ENCODE results near the gene MICU2. TPM values are rescaled to one million over a fixed set of nuclear protein-coding genes. Genes with fewer than 3 reads are reported as not detected.
"Not testable (repeated sequence)": the region's sequence is repeated elsewhere in the genome, so short reads cannot be mapped to it uniquely, and the experiment has no call there.

The MICU2 gene
- total and polyA plus RNA-seq, 12 donors: 46.7 to 65.5 (median 59.5) TPM

GRCh38 chr13:21596722-21597121, 7.2 kb downstream of the MICU2 start:
- DNase-seq: no peak

GRCh38 chr13:21595546-21595822, 8.5 kb downstream of the MICU2 start:
- DNase-seq (no peak), ATAC-seq (peak in 2 of 8 donors; percentile 29 to 59)
- intact Hi-C loops (cut with DNase I): no loop called here
- Histone ChIP-seq H3K27me3 (no peaks in the 10 kb centered on the region), H3K4me1 (peaks cover 0 to 23% (median 8%) of the 10 kb centered on the region in 9 donors), H3K9me3 (peaks cover 0 to 10% (median 3%) of the 10 kb centered on the region in 11 donors), H3K27ac (no peak overlapping the region), H3K4me3 (no peak overlapping the region), H3K36me3 (peaks cover 0 to 3% (median 0%) of the 10 kb centered on the region in 9 donors)
- TF ChIP-seq CTCF (IDR thresholded peaks at IDR 0.05): no peak

More at GRCh38 chr13:21596722-21597121, 7.2 kb downstream of the MICU2 start:
- Histone ChIP-seq H3K4me1 (peaks cover 0 to 25% (median 9%) of the 10 kb centered on the region in 9 donors), H3K36me3 (peaks cover 0 to 13% (median 0%) of the 10 kb centered on the region in 9 donors), H3K9me3 (peaks cover 0 to 10% (median 3%) of the 10 kb centered on the region in 11 donors), H3K27ac (no peak overlapping the region), H3K4me3 (no peak overlapping the region), H3K27me3 (no peaks in the 10 kb centered on the region)
- intact Hi-C loops (cut with DNase I): no loop called here
- no peak for ATAC-seq
- TF ChIP-seq CTCF (IDR thresholded peaks at IDR 0.05): no peak

GRCh38 chr13:21594715-21595545, 9.0 kb downstream of the MICU2 start:
- intact Hi-C loops (cut with DNase I): no loop called here
- WGBS, 2 donors: 79 to 93% methylated on average over 3 of the region's 3 CpGs
- no peak overlapping the region for H3K4me3 ChIP-seq
- ATAC-seq: peak in 3 of 8 donors; percentile 26 to 50 (median 27)
- H3K36me3 ChIP-seq: no peaks in the 10 kb centered on the region
- peaks cover 0 to 20% (median 8%) of the 10 kb centered on the region in 9 donors for H3K4me1 ChIP-seq
- H3K27me3 ChIP-seq: no peaks in the 10 kb centered on the region
- H3K27ac ChIP-seq: no peak overlapping the region
- H3K9me3 ChIP-seq: peaks cover 0 to 10% (median 3%) of the 10 kb centered on the region in 11 donors
- no peak for DNase-seq
- TF ChIP-seq CTCF (IDR thresholded peaks at IDR 0.05): no peak

- H3K4me3 ChIP-seq; H3K36me3 ChIP-seq; H3K27me3 ChIP-seq; ATAC-seq; intact Hi-C loops (cut with DNase I); H3K9me3 ChIP-seq; DNase-seq; H3K27ac ChIP-seq: not testable (repeated sequence)
- 97 to 98% methylated on average over 11 of the region's 11 CpGs for WGBS, 2 donors
- peaks cover 0 to 20% (median 8%) of the 10 kb centered on the region in 9 donors for H3K4me1 ChIP-seq
These were observed 13.1 kb downstream of the MICU2 start for GRCh38 chr13:21590665-21591456.

Measured in heart right ventricle (tissue), 16 donors.